NCI-H345 (cell line): ENCODE results near the gene UNC119.

Experiments
- DNase-seq: peaks from one replicate; lab custom pipeline; 2025; lab: John Stamatoyannopoulos, UW

The UNC119 gene

GRCh38 chr17:28573040-28573380 lies 20.6 kb upstream of the UNC119 start:
- no peak for DNase-seq

GRCh38 chr17:28572259-28573039 lies 20.0 kb upstream of the UNC119 start:
- DNase-seq = no peak

GRCh38 chr17:28571361-28572122 lies 19.1 kb upstream of the UNC119 start, which contains the start of gene PIGS:
TSS of gene PIGS (minus strand) at chr17:28571524. CDS start at chr17:28571496, 28 bp downstream.
- DNase-seq = peak; percentile 96

GRCh38 chr17:28570716-28571360 lies 18.4 kb upstream of the UNC119 start:
- DNase-seq = peak; percentile 40

- DNase-seq = no peak
Observed at GRCh38 chr17:28569446-28569845, 17.0 kb upstream of the UNC119 start.

GRCh38 chr17:28567604-28568003 lies 15.2 kb upstream of the UNC119 start:
- DNase-seq = no peak

GRCh38 chr17:28563475-28563874 lies 11.1 kb upstream of the UNC119 start:
- DNase-seq = no peak

- no peak for DNase-seq
Observed at GRCh38 chr17:28555022-28555421, 2.6 kb upstream of the UNC119 start.

- no peak for DNase-seq
Observed at GRCh38 chr17:28554565-28554964, 2.1 kb upstream of the UNC119 start.

- DNase-seq = no peak
Observed at GRCh38 chr17:28553000-28553505, 629 bp upstream of the UNC119 start.

- DNase-seq = peak; percentile 37
Observed at GRCh38 chr17:28551421-28552175, 826 bp downstream of the UNC119 start.

- no peak for DNase-seq
Observed at GRCh38 chr17:28550858-28551257, 1.6 kb downstream of the UNC119 start.

GRCh38 chr17:28549236-28550132 lies 2.9 kb downstream of the UNC119 start:
- DNase-seq = no peak

GRCh38 chr17:28548417-28549130 lies 3.9 kb downstream of the UNC119 start:
- DNase-seq = no peak

- DNase-seq = peak; percentile 45
Observed at GRCh38 chr17:28547623-28548416, 4.6 kb downstream of the UNC119 start.

- no peak for DNase-seq
Observed at GRCh38 chr17:28547096-28547622, 5.3 kb downstream of the UNC119 start.

GRCh38 chr17:28545787-28546415 lies 6.5 kb downstream of the UNC119 start:
- no peak for DNase-seq

GRCh38 chr17:28545141-28545503 lies 7.3 kb downstream of the UNC119 start:
- DNase-seq = no peak
